Fibroblast of mammary gland (primary cell): ENCODE results near the gene OR6N2.
A peak's percentile ranks its signal among the peaks of the same experiment; 100 is the strongest.

ENCODE experiments used
- DNase-seq: peaks from one replicate; pipeline ENCODE4 v3.0.0-alpha.2; 2010; ENCODE audit warnings: low read depth
- H3K4me3 ChIP-seq: 2 replicates; pipeline ENCODE4 v1.5.1; 2011; ENCODE audit warnings: low read depth, mild to moderate bottlenecking, low read length, moderate library complexity; ENCODE audit not compliant: control insufficient read depth
- CTCF ChIP-seq: conservative IDR thresholded peaks from 2 replicates; pipeline ENCODE4 v1.5.1; 2011; ENCODE audit warnings: low read depth, low read length, inconsistent platforms; ENCODE audit not compliant: control insufficient read depth, insufficient read depth

OR6N2 gene

GRCh38 chr1:158803678-158804077, 22.7 kb upstream of the OR6N2 start:
- DNase-seq = no peak
- no peak overlapping the region for H3K4me3 ChIP-seq
- no peak for TF ChIP-seq CTCF

GRCh38 chr1:158801396-158801795, 20.4 kb upstream of the OR6N2 start:
- no peak for DNase-seq
- TF ChIP-seq CTCF = no peak

GRCh38 chr1:158800526-158800925, 19.5 kb upstream of the OR6N2 start:
- H3K4me3 ChIP-seq = no peak overlapping the region
- DNase-seq = no peak
- no peak for TF ChIP-seq CTCF

More at GRCh38 chr1:158801396-158801795, 20.4 kb upstream of the OR6N2 start:
- no peak overlapping the region for H3K4me3 ChIP-seq

- no peak for TF ChIP-seq CTCF
- DNase-seq = no peak
- H3K4me3 ChIP-seq = no peak overlapping the region
Observed at GRCh38 chr1:158799689-158800088, 18.7 kb upstream of the OR6N2 start.

GRCh38 chr1:158798531-158798930, 17.5 kb upstream of the OR6N2 start:
- DNase-seq = no peak
- TF ChIP-seq CTCF = peak; percentile 6
- no peak overlapping the region for H3K4me3 ChIP-seq

GRCh38 chr1:158794247-158794646, 13.2 kb upstream of the OR6N2 start:
- TF ChIP-seq CTCF = no peak
- DNase-seq = no peak
- no peak overlapping the region for H3K4me3 ChIP-seq

- no peak for DNase-seq
- no peak overlapping the region for H3K4me3 ChIP-seq
- peak; percentile 10 for TF ChIP-seq CTCF
Observed at GRCh38 chr1:158793604-158794003, 12.6 kb upstream of the OR6N2 start.
